Measurements from ENCODE around the gene FXYD6.

The FXYD6 gene

GRCh38 chr11:117918366-117919255, 42.2 kb upstream of the FXYD6 start:
- Histone ChIP-seq H3K4me3 (ENCODE audit: low read length in 2 of 2) (no peak overlapping the region), H3K9me3 (ENCODE audit: control insufficient read depth in 2 of 2, low read length in 2 of 2) (no peaks in the 10 kb centered on the region), H3K4me1 (ENCODE audit: control insufficient read depth in 2 of 2, insufficient read depth in 2 of 2, low read length in 2 of 2) (no peaks in the 10 kb centered on the region), H3K27ac (ENCODE audit: low read depth in 2 of 2, low read length in 2 of 2) (no peak overlapping the region), H3K9ac (ENCODE audit: low read depth in 1 of 2, low read length in 2 of 2) (no peak overlapping the region), H3K36me3 (ENCODE audit: control insufficient read depth in 2 of 2, insufficient read depth in 2 of 2, low read length in 2 of 2) (no peaks in the 10 kb centered on the region), H3K27me3 (ENCODE audit: control insufficient read depth in 2 of 2, insufficient read depth in 2 of 2, low read length in 2 of 2) (no peaks in the 10 kb centered on the region)

GRCh38 chr11:117917591-117918151, 41.2 kb upstream of the FXYD6 start:
- Histone ChIP-seq H3K4me1 (ENCODE audit: control insufficient read depth in 2 of 2, insufficient read depth in 2 of 2, low read length in 2 of 2) (no peaks in the 10 kb centered on the region), H3K27me3 (ENCODE audit: control insufficient read depth in 2 of 2, insufficient read depth in 2 of 2, low read length in 2 of 2) (no peaks in the 10 kb centered on the region), H3K9me3 (ENCODE audit: control insufficient read depth in 2 of 2, low read length in 2 of 2) (no peaks in the 10 kb centered on the region), H3K9ac (ENCODE audit: low read depth in 1 of 2, low read length in 2 of 2) (no peak overlapping the region), H3K27ac (ENCODE audit: low read depth in 2 of 2, low read length in 2 of 2) (no peak overlapping the region), H3K36me3 (ENCODE audit: control insufficient read depth in 2 of 2, insufficient read depth in 2 of 2, low read length in 2 of 2) (no peaks in the 10 kb centered on the region), H3K4me3 (ENCODE audit: low read length in 2 of 2) (no peak overlapping the region)

GRCh38 chr11:117916956-117917355, 40.5 kb upstream of the FXYD6 start:
- Histone ChIP-seq H3K4me1 (ENCODE audit: control insufficient read depth in 2 of 2, insufficient read depth in 2 of 2, low read length in 2 of 2) (no peaks in the 10 kb centered on the region), H3K9ac (ENCODE audit: low read depth in 1 of 2, low read length in 2 of 2) (no peak overlapping the region), H3K4me3 (ENCODE audit: low read length in 2 of 2) (no peak overlapping the region), H3K27ac (ENCODE audit: low read depth in 2 of 2, low read length in 2 of 2) (no peak overlapping the region), H3K9me3 (ENCODE audit: control insufficient read depth in 2 of 2, low read length in 2 of 2) (no peaks in the 10 kb centered on the region), H3K27me3 (ENCODE audit: control insufficient read depth in 2 of 2, insufficient read depth in 2 of 2, low read length in 2 of 2) (no peaks in the 10 kb centered on the region), H3K36me3 (ENCODE audit: control insufficient read depth in 2 of 2, insufficient read depth in 2 of 2, low read length in 2 of 2) (no peaks in the 10 kb centered on the region)

- no peaks in the 10 kb centered on the region for H3K9me3 ChIP-seq (ENCODE audit: control insufficient read depth in 2 of 2, low read length in 2 of 2)
- no peaks in the 10 kb centered on the region for H3K27me3 ChIP-seq (ENCODE audit: control insufficient read depth in 2 of 2, insufficient read depth in 2 of 2, low read length in 2 of 2)
Observed at GRCh38 chr11:117915672-117916235, 39.3 kb upstream of the FXYD6 start.

GRCh38 chr11:117914991-117915618, 38.6 kb upstream of the FXYD6 start:
- no peak overlapping the region for H3K4me3 ChIP-seq (ENCODE audit: low read length in 2 of 2)
- no peaks in the 10 kb centered on the region for H3K9me3 ChIP-seq (ENCODE audit: control insufficient read depth in 2 of 2, low read length in 2 of 2)
- H3K27ac ChIP-seq (ENCODE audit: low read depth in 2 of 2, low read length in 2 of 2): no peak overlapping the region
- H3K27me3 ChIP-seq (ENCODE audit: control insufficient read depth in 2 of 2, insufficient read depth in 2 of 2, low read length in 2 of 2): no peaks in the 10 kb centered on the region
- H3K36me3 ChIP-seq (ENCODE audit: control insufficient read depth in 2 of 2, insufficient read depth in 2 of 2, low read length in 2 of 2): no peaks in the 10 kb centered on the region
- no peaks in the 10 kb centered on the region for H3K4me1 ChIP-seq (ENCODE audit: control insufficient read depth in 2 of 2, insufficient read depth in 2 of 2, low read length in 2 of 2)
- H3K9ac ChIP-seq (ENCODE audit: low read depth in 1 of 2, low read length in 2 of 2): no peak overlapping the region

More at GRCh38 chr11:117915672-117916235, 39.3 kb upstream of the FXYD6 start:
- Histone ChIP-seq H3K4me3 (ENCODE audit: low read length in 2 of 2) (no peak overlapping the region), H3K27ac (ENCODE audit: low read depth in 2 of 2, low read length in 2 of 2) (no peak overlapping the region), H3K9ac (ENCODE audit: low read depth in 1 of 2, low read length in 2 of 2) (no peak overlapping the region), H3K36me3 (ENCODE audit: control insufficient read depth in 2 of 2, insufficient read depth in 2 of 2, low read length in 2 of 2) (no peaks in the 10 kb centered on the region), H3K4me1 (ENCODE audit: control insufficient read depth in 2 of 2, insufficient read depth in 2 of 2, low read length in 2 of 2) (no peaks in the 10 kb centered on the region)

GRCh38 chr11:117914398-117914761, 37.9 kb upstream of the FXYD6 start:
- Histone ChIP-seq H3K9ac (ENCODE audit: low read depth in 1 of 2, low read length in 2 of 2) (no peak overlapping the region), H3K4me1 (ENCODE audit: control insufficient read depth in 2 of 2, insufficient read depth in 2 of 2, low read length in 2 of 2) (no peaks in the 10 kb centered on the region), H3K4me3 (ENCODE audit: low read length in 2 of 2) (no peak overlapping the region), H3K9me3 (ENCODE audit: control insufficient read depth in 2 of 2, low read length in 2 of 2) (no peaks in the 10 kb centered on the region), H3K27me3 (ENCODE audit: control insufficient read depth in 2 of 2, insufficient read depth in 2 of 2, low read length in 2 of 2) (no peaks in the 10 kb centered on the region), H3K27ac (ENCODE audit: low read depth in 2 of 2, low read length in 2 of 2) (no peak overlapping the region), H3K36me3 (ENCODE audit: control insufficient read depth in 2 of 2, insufficient read depth in 2 of 2, low read length in 2 of 2) (no peaks in the 10 kb centered on the region)

- Histone ChIP-seq H3K27me3 (ENCODE audit: control insufficient read depth in 2 of 2, insufficient read depth in 2 of 2, low read length in 2 of 2) (no peaks in the 10 kb centered on the region), H3K9me3 (ENCODE audit: control insufficient read depth in 2 of 2, low read length in 2 of 2) (no peaks in the 10 kb centered on the region), H3K36me3 (ENCODE audit: control insufficient read depth in 2 of 2, insufficient read depth in 2 of 2, low read length in 2 of 2) (no peaks in the 10 kb centered on the region), H3K27ac (ENCODE audit: low read depth in 2 of 2, low read length in 2 of 2) (no peak overlapping the region), H3K9ac (ENCODE audit: low read depth in 1 of 2, low read length in 2 of 2) (no peak overlapping the region), H3K4me3 (ENCODE audit: low read length in 2 of 2) (no peak overlapping the region), H3K4me1 (ENCODE audit: control insufficient read depth in 2 of 2, insufficient read depth in 2 of 2, low read length in 2 of 2) (no peaks in the 10 kb centered on the region)
Observed at GRCh38 chr11:117913736-117914397, 37.4 kb upstream of the FXYD6 start.

GRCh38 chr11:117912497-117912896, 36.0 kb upstream of the FXYD6 start:
- no peaks in the 10 kb centered on the region for H3K9me3 ChIP-seq (ENCODE audit: control insufficient read depth in 2 of 2, low read length in 2 of 2)
- H3K27ac ChIP-seq (ENCODE audit: low read depth in 2 of 2, low read length in 2 of 2): no peak overlapping the region
- H3K9ac ChIP-seq (ENCODE audit: low read depth in 1 of 2, low read length in 2 of 2): no peak overlapping the region
- H3K4me1 ChIP-seq (ENCODE audit: control insufficient read depth in 2 of 2, insufficient read depth in 2 of 2, low read length in 2 of 2): peaks cover 2 to 5% of the 10 kb centered on the region in 2 donors
- H3K27me3 ChIP-seq (ENCODE audit: control insufficient read depth in 2 of 2, insufficient read depth in 2 of 2, low read length in 2 of 2): no peaks in the 10 kb centered on the region
- no peaks in the 10 kb centered on the region for H3K36me3 ChIP-seq (ENCODE audit: control insufficient read depth in 2 of 2, insufficient read depth in 2 of 2, low read length in 2 of 2)
- no peak overlapping the region for H3K4me3 ChIP-seq (ENCODE audit: low read length in 2 of 2)

GRCh38 chr11:117911694-117912093, 35.2 kb upstream of the FXYD6 start:
- H3K27me3 ChIP-seq (ENCODE audit: control insufficient read depth in 2 of 2, insufficient read depth in 2 of 2, low read length in 2 of 2): no peaks in the 10 kb centered on the region
- H3K4me1 ChIP-seq (ENCODE audit: control insufficient read depth in 2 of 2, insufficient read depth in 2 of 2, low read length in 2 of 2): peaks cover 4 to 6% of the 10 kb centered on the region in 2 donors
- H3K4me3 ChIP-seq (ENCODE audit: low read length in 2 of 2): no peak overlapping the region

More at GRCh38 chr11:117911694-117912093, 35.2 kb upstream of the FXYD6 start:
- H3K9me3 ChIP-seq (ENCODE audit: control insufficient read depth in 2 of 2, low read length in 2 of 2): no peaks in the 10 kb centered on the region
- H3K36me3 ChIP-seq (ENCODE audit: control insufficient read depth in 2 of 2, insufficient read depth in 2 of 2, low read length in 2 of 2): no peaks in the 10 kb centered on the region
- H3K9ac ChIP-seq (ENCODE audit: low read depth in 1 of 2, low read length in 2 of 2): no peak overlapping the region
- no peak overlapping the region for H3K27ac ChIP-seq (ENCODE audit: low read depth in 2 of 2, low read length in 2 of 2)
